GM21447 (cell line): Measurements from ENCODE around the gene GIGYF1.
"Not testable (repeated sequence)": the region's sequence is repeated elsewhere in the genome, so short reads cannot be mapped to it uniquely, and the experiment has no call there.

ENCODE experiments used
- ATAC-seq: cut with Tn5 transposase; IDR thresholded peaks from one replicate; pipeline ENCODE4 v1.9.1; 2021; ENCODE audit not compliant: unreplicated experiment

The GIGYF1 gene, protein sequence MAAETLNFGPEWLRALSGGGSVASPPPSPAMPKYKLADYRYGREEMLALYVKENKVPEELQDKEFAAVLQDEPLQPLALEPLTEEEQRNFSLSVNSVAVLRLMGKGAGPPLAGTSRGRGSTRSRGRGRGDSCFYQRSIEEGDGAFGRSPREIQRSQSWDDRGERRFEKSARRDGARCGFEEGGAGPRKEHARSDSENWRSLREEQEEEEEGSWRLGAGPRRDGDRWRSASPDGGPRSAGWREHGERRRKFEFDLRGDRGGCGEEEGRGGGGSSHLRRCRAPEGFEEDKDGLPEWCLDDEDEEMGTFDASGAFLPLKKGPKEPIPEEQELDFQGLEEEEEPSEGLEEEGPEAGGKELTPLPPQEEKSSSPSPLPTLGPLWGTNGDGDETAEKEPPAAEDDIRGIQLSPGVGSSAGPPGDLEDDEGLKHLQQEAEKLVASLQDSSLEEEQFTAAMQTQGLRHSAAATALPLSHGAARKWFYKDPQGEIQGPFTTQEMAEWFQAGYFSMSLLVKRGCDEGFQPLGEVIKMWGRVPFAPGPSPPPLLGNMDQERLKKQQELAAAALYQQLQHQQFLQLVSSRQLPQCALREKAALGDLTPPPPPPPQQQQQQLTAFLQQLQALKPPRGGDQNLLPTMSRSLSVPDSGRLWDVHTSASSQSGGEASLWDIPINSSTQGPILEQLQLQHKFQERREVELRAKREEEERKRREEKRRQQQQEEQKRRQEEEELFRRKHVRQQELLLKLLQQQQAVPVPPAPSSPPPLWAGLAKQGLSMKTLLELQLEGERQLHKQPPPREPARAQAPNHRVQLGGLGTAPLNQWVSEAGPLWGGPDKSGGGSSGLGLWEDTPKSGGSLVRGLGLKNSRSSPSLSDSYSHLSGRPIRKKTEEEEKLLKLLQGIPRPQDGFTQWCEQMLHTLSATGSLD (N-terminal part only)

DNA sequence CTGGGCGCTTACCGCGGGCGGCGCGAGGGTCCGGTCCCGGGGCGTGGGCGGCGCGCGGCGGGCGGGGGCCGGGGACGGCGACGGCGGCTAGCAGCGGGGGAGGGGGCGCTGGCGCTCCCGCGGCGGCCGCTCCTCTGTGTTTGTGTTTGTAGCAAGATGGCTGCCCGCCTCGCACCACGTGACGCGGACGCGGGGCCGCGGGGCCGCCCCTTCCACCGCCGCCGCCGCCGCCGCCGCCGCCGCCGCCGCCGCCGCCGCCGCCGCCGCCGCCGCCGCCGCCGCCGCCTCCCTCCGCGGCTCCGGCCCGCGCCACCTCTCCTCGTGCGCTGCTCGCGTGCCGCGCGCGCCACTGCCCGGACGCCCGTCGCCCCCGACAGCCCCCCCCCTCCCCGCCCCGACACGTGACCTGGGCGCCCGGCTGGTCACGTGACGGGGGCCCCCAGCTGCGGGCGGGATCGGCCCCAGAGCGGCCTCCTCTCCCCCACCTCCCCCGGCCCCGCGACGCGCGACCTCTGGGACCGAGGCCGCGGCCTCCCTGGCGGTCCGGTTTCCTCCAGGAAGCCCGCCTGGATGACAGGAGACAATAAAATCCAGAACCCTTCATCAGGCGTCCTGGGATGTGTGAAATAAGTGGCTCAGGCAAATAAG lies at the start of gene GIGYF1:
Gene GIGYF1, minus strand, starts transcription at position 153 of the 648 bp plus-strand sequence. CDS start 6,012 bp downstream, outside the sequence.
- ATAC-seq = peak; percentile 42

GRCh38 chr7:100739934-100740333 lies 45.9 kb upstream of the GIGYF1 start:
- no peak for ATAC-seq

GRCh38 chr7:100736671-100737070 lies 42.6 kb upstream of the GIGYF1 start:
- ATAC-seq = no peak

DNA sequence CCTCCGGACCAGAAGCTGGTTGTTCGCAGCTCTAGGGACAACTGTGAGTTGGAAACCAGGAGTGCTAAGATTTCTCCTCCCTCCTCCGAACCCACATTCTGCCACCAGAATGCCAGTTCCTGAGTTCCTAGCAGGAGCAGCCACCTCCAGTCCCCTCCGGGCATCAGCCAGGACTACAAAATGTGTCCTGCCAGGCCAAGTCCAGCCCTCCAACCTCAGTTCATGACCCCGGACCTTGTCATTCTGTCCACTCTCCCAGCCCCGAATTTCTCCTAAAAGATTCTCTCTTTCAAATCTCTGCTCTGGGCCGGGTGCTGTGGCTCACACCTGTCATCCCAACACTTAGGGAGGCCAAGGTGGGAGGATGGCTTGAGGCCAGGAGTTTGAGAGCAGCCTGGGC lies 41.7 kb upstream of the GIGYF1 start:
- ATAC-seq = no peak

DNA sequence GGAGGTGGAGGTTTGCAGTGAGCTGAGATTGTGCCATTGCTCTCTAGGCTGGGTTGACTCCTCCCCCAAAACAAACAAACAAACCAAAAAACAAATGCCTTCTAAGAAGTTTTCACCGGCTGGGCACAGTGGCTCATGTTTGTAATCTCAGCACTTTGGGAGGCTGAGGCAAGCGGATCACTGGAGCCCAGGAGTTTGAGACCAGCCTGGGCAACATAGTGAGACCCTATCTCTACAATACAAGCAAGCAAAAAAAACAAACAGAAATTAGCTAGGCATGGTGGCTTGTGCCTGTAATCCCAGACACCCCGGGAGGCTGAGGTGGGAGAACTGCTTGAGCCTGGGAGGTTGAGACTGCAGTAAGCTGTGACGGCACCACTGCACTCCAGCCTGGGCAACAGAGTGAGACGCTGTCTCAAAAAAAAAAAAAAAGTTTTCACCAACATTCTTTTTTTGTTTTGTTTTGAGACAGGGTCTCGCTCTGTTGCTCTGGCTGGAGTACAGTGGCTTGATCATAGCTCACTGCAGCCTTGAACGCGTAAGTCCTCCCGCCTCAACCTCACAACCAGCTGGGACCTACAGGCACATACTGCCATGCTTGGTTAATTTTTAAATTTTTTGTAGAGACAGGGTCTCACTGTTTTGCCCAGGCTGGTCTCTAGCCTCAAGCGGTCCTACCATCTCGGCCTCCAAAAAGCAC lies 38.0 kb upstream of the GIGYF1 start:
- ATAC-seq = no peak

GRCh38 chr7:100730136-100730800 lies 36.2 kb upstream of the GIGYF1 start:
- no peak for ATAC-seq

DNA sequence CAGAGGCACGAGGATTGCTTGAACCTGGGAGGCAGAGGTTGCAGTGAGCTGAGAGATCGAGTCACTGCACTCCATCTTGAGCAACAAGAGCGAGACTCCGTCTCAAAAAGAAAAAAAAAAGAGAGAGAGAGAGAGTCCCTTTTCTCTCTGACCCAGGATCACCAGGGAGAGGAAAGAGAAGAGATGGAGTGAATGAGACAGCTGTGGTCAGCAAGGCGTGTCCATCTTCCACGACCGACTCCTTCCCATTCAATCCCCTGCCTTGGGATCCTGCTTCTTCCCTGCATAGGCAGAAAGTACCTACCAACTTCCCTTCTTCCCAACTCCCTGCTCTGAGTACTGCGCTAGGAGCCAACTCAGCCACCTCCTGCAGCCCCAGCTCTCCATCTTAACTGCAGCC lies 34.1 kb upstream of the GIGYF1 start:
- no peak for ATAC-seq

GRCh38 chr7:100726996-100727761 lies 33.1 kb upstream of the GIGYF1 start:
- ATAC-seq = no peak

DNA sequence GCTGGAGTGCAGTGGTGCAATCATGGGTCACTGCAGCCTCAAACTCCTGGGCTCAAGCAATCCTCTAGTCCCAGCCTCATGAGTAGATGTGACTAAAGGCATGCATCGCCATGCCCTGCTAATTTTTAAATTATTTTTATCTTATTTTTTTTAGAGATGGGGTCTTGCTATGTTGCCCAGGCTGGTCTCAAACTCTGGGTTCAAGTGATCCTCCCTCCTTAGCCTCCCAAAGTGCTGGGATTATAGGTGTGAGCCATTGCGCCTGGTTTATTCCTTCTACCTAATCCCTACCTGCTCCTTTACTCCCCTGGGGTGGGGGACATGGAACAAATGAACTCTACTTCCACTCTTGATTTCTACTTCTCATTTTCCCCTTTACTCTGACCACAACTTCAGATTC lies 30.3 kb upstream of the GIGYF1 start:
- ATAC-seq = not testable (repeated sequence)

DNA sequence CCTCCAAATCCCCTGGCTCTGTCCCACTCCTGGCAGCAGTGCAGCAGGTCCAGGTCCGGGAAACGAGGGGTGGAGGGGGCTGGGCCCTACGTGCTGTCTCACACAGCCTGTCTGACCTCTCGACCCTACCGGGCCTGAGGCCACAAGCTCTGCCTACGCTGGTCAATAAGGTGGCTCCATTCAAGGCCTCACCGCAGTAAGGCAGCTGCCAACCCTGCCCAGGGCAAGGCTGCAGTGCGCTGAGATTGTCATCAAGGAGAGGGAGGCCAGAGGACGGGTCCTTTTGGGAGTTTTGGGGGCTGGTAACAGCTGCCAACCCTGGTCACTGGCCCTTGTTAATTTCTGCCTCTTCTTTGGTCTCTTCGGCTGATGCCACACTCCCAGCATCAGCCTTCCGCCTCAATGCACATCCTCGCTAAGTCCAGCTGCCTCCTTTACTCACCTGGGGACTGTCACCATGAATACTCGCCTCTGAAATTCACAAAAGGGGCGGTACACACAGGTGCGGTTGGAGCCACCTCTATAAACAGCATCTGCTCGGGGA lies 29.8 kb upstream of the GIGYF1 start:
- ATAC-seq = no peak

DNA sequence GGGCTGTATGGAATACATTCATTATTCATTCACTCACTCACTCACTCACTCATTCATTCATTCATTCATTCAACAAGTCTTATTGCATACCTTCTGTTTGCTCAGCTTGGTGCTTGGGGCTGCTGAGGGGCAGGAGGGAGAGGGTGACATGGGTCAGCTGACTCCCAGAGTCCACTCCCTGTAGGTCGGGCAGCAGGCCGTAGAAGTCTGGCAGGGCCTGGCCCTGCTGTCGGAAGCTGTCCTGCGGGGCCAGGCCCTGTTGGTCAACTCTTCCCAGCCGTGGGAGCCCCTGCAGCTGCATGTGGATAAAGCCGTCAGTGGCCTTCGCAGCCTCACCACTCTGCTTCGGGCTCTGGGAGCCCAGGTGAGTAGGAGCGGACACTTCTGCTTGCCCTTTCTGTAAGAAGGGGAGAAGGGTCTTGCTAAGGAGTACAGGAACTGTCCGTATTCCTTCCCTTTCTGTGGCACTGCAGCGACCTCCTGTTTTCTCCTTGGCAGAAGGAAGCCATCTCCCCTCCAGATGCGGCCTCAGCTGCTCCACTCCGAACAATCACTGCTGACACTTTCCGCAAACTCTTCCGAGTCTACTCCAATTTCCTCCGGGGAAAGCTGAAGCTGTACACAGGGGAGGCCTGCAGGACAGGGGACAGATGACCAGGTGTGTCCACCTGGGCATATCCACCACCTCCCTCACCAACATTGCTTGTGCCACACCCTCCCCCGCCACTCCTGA lies 28.6 kb upstream of the GIGYF1 start:
- ATAC-seq = no peak

GRCh38 chr7:100721505-100721812 lies 27.4 kb upstream of the GIGYF1 start:
- no peak for ATAC-seq

GRCh38 chr7:100720671-100721504 lies 26.8 kb upstream of the GIGYF1 start:
- ATAC-seq = no peak

DNA sequence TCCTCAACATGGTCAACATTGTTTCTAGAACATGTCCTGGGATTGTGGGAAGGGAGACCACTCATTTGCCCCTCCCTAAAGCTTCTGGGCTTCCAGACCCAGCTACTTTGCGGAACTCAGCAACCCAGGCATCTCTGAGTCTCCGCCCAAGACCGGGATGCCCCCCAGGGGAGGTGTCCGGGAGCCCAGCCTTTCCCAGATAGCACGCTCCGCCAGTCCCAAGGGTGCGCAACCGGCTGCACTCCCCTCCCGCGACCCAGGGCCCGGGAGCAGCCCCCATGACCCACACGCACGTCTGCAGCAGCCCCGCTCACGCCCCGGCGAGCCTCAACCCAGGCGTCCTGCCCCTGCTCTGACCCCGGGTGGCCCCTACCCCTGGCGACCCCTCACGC lies 26.2 kb upstream of the GIGYF1 start, which contains the start of gene EPO:
Gene EPO, plus strand, starts transcription at position 190 of the 392 bp plus-strand sequence. CDS start 513 bp downstream, outside the sequence.
- ATAC-seq = no peak

DNA sequence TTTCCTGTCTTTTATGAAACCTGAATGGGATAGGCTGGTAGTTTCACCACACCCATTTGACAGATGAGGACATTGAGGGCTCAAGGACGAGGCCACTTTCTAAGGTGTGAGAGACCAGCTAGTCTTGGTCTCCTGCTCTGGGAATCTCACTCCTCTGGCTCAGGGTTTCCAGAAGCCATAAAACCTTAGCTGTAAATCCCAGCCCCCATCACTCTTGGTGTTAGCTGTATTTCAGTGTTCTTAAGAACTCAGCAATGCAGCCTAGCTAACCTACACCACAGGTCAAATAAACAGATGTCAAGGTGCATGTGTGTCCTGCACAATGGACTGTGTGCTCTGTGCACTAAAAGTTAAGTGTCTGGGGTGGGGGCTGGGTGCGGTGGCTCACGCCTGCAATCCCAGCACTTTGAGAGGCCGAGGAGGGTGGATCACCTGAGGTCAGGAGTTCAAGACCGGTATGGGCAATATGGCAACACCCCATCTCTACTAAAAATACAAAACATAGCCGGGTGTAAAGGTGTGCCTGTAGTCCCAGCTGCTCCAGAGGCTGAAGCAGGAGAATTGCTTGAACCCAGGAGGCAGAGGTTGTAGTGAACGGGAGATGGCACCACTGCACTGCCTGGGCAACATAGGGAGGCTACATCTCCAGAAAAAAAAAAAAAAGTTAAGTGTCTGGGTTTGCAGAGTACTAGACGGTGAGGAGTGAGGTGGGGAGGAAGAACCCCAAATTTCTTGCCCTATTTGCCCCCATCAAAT lies 25.7 kb upstream of the GIGYF1 start:
- ATAC-seq = no peak

DNA sequence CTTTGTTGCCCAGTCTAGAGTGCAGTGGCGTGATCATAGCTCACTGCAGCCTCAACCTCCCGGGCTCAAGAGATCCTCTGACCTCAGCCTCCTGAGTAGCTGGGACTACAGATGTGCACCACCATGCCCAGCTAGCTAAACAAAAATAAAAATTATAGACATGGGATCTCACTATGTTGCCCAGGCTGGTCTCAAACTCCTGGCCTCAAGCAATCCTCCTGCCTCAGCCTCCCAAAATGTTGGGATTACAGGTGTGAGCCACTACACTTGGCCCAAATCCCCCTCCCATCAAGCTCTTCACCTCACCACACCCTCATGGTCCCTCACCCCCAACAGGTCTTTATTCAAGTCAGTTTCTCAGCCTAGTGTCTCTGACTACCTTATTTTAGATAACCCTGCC lies 23.0 kb upstream of the GIGYF1 start:
- ATAC-seq = not testable (repeated sequence)

DNA sequence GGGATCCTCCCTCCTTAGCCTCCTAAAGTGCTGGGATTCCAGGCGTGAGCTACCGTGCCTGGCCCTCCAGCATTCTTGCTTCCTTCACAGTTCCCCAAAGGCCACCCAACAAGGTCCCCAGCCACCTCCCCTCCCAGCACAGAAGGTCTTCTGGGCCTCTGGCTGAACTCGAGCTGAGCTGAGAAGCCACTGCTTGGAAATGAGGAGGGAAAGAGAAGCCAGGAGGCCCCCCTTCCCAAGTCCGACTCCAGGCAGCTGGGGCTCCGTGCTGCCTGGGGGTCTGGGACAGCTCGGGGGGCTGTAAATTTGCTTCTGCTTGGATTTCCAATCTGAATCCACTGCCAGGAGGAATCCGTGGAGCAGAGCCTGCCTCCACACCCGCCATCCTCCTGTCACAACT lies 20.7 kb upstream of the GIGYF1 start:
- ATAC-seq = no peak
